T-helper 17 cell (primary cell): ENCODE data around the gene PLCL2. TPM values are rescaled to one million over a fixed set of nuclear protein-coding genes. Genes with fewer than 3 reads are reported as not detected.
"Not testable (repeated sequence)": the region's sequence is repeated elsewhere in the genome, so short reads cannot be mapped to it uniquely, and the experiment has no call there.

Experiments
- ATAC-seq: fragments of 150-1000 bp; cut with Tn5 transposase; 2 replicates; pipeline ENCODE4 v1.10.0; 2021; ENCODE audit warnings: mild to moderate bottlenecking, moderate library complexity
- DNase-seq, 3 donors: peaks; one replicate each; pipeline versions ENCODE4 v3.0.0 to v3.0.0-alpha.2; 2020 to 2021
- H3K9me3 ChIP-seq: one replicate; pipeline ENCODE4 v1.7.0; 2013; ENCODE audit warnings: low read length, mild to moderate bottlenecking; ENCODE audit not compliant: control insufficient read depth, poor library complexity, severe bottlenecking
- H3K27ac Mint-ChIP-seq: one replicate; pipeline ENCODE4 v1.8.0; 2022; ENCODE audit warnings: mild to moderate bottlenecking, moderate library complexity, mixed read lengths
- H3K27me3 Mint-ChIP-seq: one replicate; pipeline ENCODE4 v1.8.0; 2022; ENCODE audit warnings: mixed read lengths
- H3K36me3 Mint-ChIP-seq: one replicate; pipeline ENCODE4 v1.8.0; 2022; ENCODE audit warnings: low read depth, mixed read lengths
- H3K4me1 Mint-ChIP-seq: one replicate; pipeline ENCODE4 v1.8.0; 2022; ENCODE audit warnings: mild to moderate bottlenecking, mixed read lengths
- H3K4me3 Mint-ChIP-seq: one replicate; pipeline ENCODE4 v1.8.0; 2022; ENCODE audit warnings: mild to moderate bottlenecking, moderate library complexity, mixed read lengths
- total RNA-seq, 4 donors: library from RNA in 2 of 4; stranded (reverse) in 2 of 4; gene quantifications; one replicate each; pipeline ENCODE4 v1.2.3 and lab custom pipeline; 2022 to 2026

Gene PLCL2
- total RNA-seq, 2 donors from 2014 or later: 53.5 to 55.3 TPM

GRCh38 chr3:17088602-17089313 lies 204.0 kb downstream of the PLCL2 start:
- Mint-ChIP-seq H3K27ac (peak overlapping the region; percentile 96), H3K4me3 (no peak overlapping the region), H3K27me3 (no peaks in the 10 kb centered on the region), H3K36me3 (peaks cover 9% of the 10 kb centered on the region), H3K4me1 (peaks cover 30% of the 10 kb centered on the region)
- no peaks in the 10 kb centered on the region for H3K9me3 ChIP-seq
- DNase-seq (no peak), ATAC-seq (peak; percentile 81)

- DNase-seq: no peak
- Mint-ChIP-seq H3K27me3 (no peaks in the 10 kb centered on the region), H3K27ac (peak overlapping the region; percentile 96), H3K4me1 (peaks cover 30% of the 10 kb centered on the region), H3K4me3 (no peak overlapping the region), H3K36me3 (peaks cover 7% of the 10 kb centered on the region)
- H3K9me3 ChIP-seq: no peaks in the 10 kb centered on the region
- ATAC-seq: no peak
Measured at GRCh38 chr3:17089314-17089700, 204.6 kb downstream of the PLCL2 start.

- no peak overlapping the region for H3K27ac Mint-ChIP-seq
- H3K36me3 Mint-ChIP-seq: peaks cover 7% of the 10 kb centered on the region
- H3K27me3 Mint-ChIP-seq: no peaks in the 10 kb centered on the region
- H3K9me3 ChIP-seq: no peaks in the 10 kb centered on the region
- H3K4me1 Mint-ChIP-seq: peaks cover 30% of the 10 kb centered on the region
- H3K4me3 Mint-ChIP-seq: no peak overlapping the region
- DNase-seq (no peak), ATAC-seq (no peak)
Measured at GRCh38 chr3:17090280-17090983, 205.7 kb downstream of the PLCL2 start.

GRCh38 chr3:17091910-17092582 lies 207.3 kb downstream of the PLCL2 start:
- Mint-ChIP-seq H3K36me3 (peaks cover 4% of the 10 kb centered on the region), H3K27me3 (no peaks in the 10 kb centered on the region), H3K27ac (no peak overlapping the region)

GRCh38 chr3:17092583-17092933 lies 207.8 kb downstream of the PLCL2 start:
- H3K4me1 Mint-ChIP-seq: peaks cover 13% of the 10 kb centered on the region
- no peak for ATAC-seq
- peaks cover 4% of the 10 kb centered on the region for H3K36me3 Mint-ChIP-seq
- no peak for DNase-seq
- no peak overlapping the region for H3K27ac Mint-ChIP-seq
- H3K4me3 Mint-ChIP-seq: no peak overlapping the region
- H3K27me3 Mint-ChIP-seq: no peaks in the 10 kb centered on the region
- no peaks in the 10 kb centered on the region for H3K9me3 ChIP-seq

More at GRCh38 chr3:17091910-17092582, 207.3 kb downstream of the PLCL2 start:
- H3K4me1 Mint-ChIP-seq: peaks cover 18% of the 10 kb centered on the region
- ATAC-seq (no peak), DNase-seq (no peak)
- H3K9me3 ChIP-seq: no peaks in the 10 kb centered on the region
- no peak overlapping the region for H3K4me3 Mint-ChIP-seq

- no peak overlapping the region for H3K27ac Mint-ChIP-seq
- no peak for DNase-seq
- H3K4me1 Mint-ChIP-seq: no peaks in the 10 kb centered on the region
- ATAC-seq: no peak
- no peaks in the 10 kb centered on the region for H3K27me3 Mint-ChIP-seq
- no peaks in the 10 kb centered on the region for H3K9me3 ChIP-seq
- H3K4me3 Mint-ChIP-seq: no peak overlapping the region
- peaks cover 4% of the 10 kb centered on the region for H3K36me3 Mint-ChIP-seq
Measured at GRCh38 chr3:17094551-17094950, 209.8 kb downstream of the PLCL2 start.

- Mint-ChIP-seq H3K4me1 (no peaks in the 10 kb centered on the region), H3K27ac (no peak overlapping the region), H3K27me3 (no peaks in the 10 kb centered on the region), H3K36me3 (no peaks in the 10 kb centered on the region), H3K4me3 (no peak overlapping the region)
- DNase-seq (no peak), ATAC-seq (no peak)
- H3K9me3 ChIP-seq: peaks cover 2% of the 10 kb centered on the region
Measured at GRCh38 chr3:17103579-17103978, 218.8 kb downstream of the PLCL2 start.

GRCh38 chr3:17106801-17107200 lies 222.0 kb downstream of the PLCL2 start:
- H3K4me3 Mint-ChIP-seq, H3K9me3 ChIP-seq, H3K27me3 Mint-ChIP-seq, H3K36me3 Mint-ChIP-seq, H3K4me1 Mint-ChIP-seq, ATAC-seq, H3K27ac Mint-ChIP-seq, DNase-seq: not testable (repeated sequence)

- no peak overlapping the region for H3K27ac Mint-ChIP-seq
- peaks cover 2% of the 10 kb centered on the region for H3K9me3 ChIP-seq
- peaks cover 3% of the 10 kb centered on the region for H3K4me1 Mint-ChIP-seq
- H3K4me3 Mint-ChIP-seq: no peak overlapping the region
- DNase-seq (no peak), ATAC-seq (no peak)
- H3K27me3 Mint-ChIP-seq: no peaks in the 10 kb centered on the region
- H3K36me3 Mint-ChIP-seq: no peaks in the 10 kb centered on the region
Measured at GRCh38 chr3:17110660-17111396, 226.1 kb downstream of the PLCL2 start.

GRCh38 chr3:17111586-17111985 lies 226.8 kb downstream of the PLCL2 start:
- Mint-ChIP-seq H3K4me3 (no peak overlapping the region), H3K27me3 (no peaks in the 10 kb centered on the region), H3K4me1 (peaks cover 3% of the 10 kb centered on the region), H3K27ac (no peak overlapping the region), H3K36me3 (no peaks in the 10 kb centered on the region)
- no peaks in the 10 kb centered on the region for H3K9me3 ChIP-seq
- DNase-seq (no peak), ATAC-seq (no peak)

- ATAC-seq (no peak), DNase-seq (no peak)
- peaks cover 3% of the 10 kb centered on the region for H3K4me1 Mint-ChIP-seq
- H3K27ac Mint-ChIP-seq: no peak overlapping the region
- no peaks in the 10 kb centered on the region for H3K27me3 Mint-ChIP-seq
- H3K36me3 Mint-ChIP-seq: peaks cover 3% of the 10 kb centered on the region
- no peak overlapping the region for H3K4me3 Mint-ChIP-seq
- no peaks in the 10 kb centered on the region for H3K9me3 ChIP-seq
Measured at GRCh38 chr3:17115186-17115585, 230.4 kb downstream of the PLCL2 start.

GRCh38 chr3:17116007-17116600 lies 231.3 kb downstream of the PLCL2 start:
- Mint-ChIP-seq H3K4me1 (peaks cover 3% of the 10 kb centered on the region), H3K27me3 (no peaks in the 10 kb centered on the region), H3K27ac (no peak overlapping the region), H3K36me3 (peaks cover 3% of the 10 kb centered on the region), H3K4me3 (no peak overlapping the region)
- no peaks in the 10 kb centered on the region for H3K9me3 ChIP-seq
- ATAC-seq (no peak), DNase-seq (no peak)

- no peak overlapping the region for H3K27ac Mint-ChIP-seq
- DNase-seq (no peak), ATAC-seq (no peak)
- H3K9me3 ChIP-seq: no peaks in the 10 kb centered on the region
- H3K4me1 Mint-ChIP-seq: peaks cover 3% of the 10 kb centered on the region
- H3K4me3 Mint-ChIP-seq: no peak overlapping the region
- peaks cover 3% of the 10 kb centered on the region for H3K36me3 Mint-ChIP-seq
- H3K27me3 Mint-ChIP-seq: no peaks in the 10 kb centered on the region
Measured at GRCh38 chr3:17118771-17119170, 234.0 kb downstream of the PLCL2 start.
